ENCODE results near the gene ULK4.
A peak's percentile ranks its signal among the peaks of the same experiment; 100 is the strongest.
"Not testable (repeated sequence)": the region's sequence is repeated elsewhere in the genome, so short reads cannot be mapped to it uniquely, and the experiment has no call there.

Gene ULK4

GRCh38 chr3:41690766-41691563 lies 270.9 kb downstream of the ULK4 start:
- DNase-seq: no peak

DNA sequence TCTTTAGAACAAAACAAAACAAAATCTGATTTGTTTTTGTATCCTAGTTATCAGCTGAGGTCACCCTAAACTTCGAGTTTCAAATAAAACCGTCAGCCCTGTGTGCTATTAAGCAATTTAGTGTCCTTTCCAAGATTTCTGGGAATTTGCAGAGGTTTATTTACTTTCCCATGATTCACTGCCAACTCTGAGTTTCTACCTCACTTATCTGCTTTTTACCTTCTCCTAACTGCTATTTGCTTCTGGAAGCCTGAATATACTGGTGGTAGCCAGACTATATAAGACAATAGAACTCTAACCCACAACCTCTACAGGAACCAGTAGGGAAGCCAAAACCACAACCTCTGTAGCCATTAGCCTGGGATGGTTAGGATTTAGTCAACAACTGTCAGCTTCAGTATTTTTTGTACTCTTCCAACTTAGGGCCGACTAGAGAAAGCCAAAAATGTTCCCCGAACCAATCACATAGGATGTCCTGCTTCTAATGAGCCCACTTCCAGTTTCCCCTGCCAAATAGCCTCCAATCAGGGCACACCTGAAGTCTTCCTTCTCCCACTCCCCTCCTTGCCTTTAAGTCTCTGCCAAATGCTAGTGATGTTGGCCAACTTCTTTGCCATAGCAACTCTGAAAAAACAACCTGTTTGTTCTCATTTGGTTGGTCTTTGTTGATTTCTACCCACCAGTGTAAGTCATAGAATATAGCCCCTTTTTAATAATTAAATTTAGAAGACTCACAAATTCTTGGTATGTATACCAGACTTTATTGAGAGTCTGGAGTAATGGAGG lies 273.1 kb downstream of the ULK4 start:
- no peak for DNase-seq

- no peak for DNase-seq
Measured at GRCh38 chr3:41684797-41685735, 276.8 kb downstream of the ULK4 start.

- peak in 1 of 56 donors; percentile 4 for DNase-seq
Measured at GRCh38 chr3:41683666-41684350, 278.1 kb downstream of the ULK4 start.

DNA sequence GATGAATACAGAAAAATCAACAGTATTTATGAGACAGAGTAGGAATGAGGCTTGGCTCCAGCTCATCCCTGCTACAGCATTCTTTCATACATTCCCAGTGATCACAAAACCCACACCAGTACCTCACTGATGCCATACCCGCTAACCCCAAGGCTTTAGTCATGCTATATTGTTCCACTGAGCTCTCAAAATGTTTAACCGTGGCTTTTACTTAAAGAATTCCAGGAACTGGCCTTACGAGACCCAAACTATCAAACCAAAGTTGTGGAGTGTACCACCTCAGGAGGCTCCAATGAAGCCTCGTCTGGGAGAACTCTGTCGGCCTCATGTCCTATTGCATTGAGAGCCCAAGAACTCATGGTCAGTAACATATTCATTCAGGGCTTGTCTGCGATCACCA lies 278.9 kb downstream of the ULK4 start:
- no peak for DNase-seq

- no peak for DNase-seq
Measured at GRCh38 chr3:41682382-41682781, 279.5 kb downstream of the ULK4 start.

- DNase-seq: peak in 2 of 56 donors; percentile 2 to 3
Measured at GRCh38 chr3:41681479-41681878, 280.4 kb downstream of the ULK4 start.

DNA sequence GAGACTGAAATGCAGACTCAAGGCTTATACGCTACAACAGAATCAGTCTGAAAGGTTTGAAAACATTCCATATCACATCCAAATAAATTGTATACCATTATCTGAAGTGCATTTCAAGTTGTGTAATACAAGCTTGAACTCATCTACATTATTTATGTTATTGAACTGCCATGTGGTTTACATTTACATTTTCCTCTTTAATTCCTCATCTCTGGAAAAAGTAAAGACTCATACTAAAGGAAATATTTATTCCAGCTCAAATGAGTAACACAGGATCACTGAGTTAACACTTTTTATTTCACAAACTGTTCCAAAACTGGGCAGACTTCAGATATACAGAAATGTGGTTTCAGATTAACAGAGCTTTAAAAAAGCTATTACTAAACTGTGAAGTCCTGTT lies 282.5 kb downstream of the ULK4 start:
- no peak for DNase-seq

DNA sequence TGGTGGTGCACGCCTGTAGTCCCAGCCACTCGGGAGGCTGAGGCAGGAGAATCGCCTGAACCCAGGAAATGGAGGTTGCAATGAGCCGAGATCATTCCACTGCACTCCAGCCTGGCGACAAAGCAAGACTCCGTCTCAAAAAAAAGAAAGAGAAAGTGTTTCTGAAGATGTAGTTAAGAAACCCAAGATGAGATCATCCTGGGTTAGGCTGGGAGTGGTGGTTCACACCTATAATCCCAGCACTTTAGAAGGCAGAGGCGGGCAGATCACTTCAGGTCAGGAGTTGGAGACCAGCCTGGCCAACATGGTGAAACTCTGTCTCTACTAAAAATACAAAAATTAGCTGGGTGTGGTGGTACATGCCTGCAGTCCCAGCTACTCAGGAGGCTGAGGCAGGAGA lies 286.8 kb downstream of the ULK4 start:
- DNase-seq: not testable (repeated sequence)

GRCh38 chr3:41674449-41674848 lies 287.5 kb downstream of the ULK4 start:
- no peak for DNase-seq

DNA sequence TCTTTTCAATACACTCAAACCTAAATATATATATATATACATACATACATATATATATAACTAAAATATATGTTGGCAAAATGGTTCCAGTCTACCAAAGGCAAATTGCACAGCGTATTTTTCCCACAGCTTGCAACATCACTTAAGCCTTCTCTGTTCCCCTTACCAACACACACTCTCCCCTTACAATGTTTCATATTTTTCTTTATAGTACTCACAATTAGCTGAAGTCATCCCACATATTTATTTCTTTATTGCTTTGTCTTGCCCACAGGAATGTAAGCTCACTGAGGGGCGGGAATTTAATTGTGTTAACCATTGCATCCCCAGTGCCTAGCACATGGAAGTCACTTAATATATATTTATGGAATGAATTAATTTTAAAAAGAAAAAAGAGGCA lies 288.3 kb downstream of the ULK4 start:
- DNase-seq: no peak

GRCh38 chr3:41668379-41668778 lies 293.5 kb downstream of the ULK4 start:
- no peak for DNase-seq

DNA sequence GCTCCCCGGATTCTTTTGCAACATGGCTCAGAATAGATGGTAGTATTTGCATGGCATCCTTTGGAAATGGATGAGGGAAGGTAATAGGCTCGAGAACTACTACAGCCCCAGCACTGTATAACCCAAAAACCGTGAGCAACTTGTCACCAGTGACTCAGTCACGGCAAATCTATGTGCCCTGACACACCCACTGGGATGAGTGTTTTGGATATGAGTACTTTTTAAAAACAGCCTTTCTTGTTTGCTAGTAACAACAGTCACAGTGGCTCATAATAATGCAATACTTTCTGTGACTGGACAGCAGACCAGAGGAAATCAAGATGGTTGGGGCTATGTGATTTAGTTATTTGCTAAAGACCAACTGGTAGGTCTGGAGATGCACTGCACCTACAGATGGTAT lies 299.6 kb downstream of the ULK4 start:
- DNase-seq: no peak

GRCh38 chr3:41661796-41662195 lies 300.1 kb downstream of the ULK4 start:
- DNase-seq: no peak

GRCh38 chr3:41660510-41660909 lies 301.4 kb downstream of the ULK4 start:
- no peak for DNase-seq

DNA sequence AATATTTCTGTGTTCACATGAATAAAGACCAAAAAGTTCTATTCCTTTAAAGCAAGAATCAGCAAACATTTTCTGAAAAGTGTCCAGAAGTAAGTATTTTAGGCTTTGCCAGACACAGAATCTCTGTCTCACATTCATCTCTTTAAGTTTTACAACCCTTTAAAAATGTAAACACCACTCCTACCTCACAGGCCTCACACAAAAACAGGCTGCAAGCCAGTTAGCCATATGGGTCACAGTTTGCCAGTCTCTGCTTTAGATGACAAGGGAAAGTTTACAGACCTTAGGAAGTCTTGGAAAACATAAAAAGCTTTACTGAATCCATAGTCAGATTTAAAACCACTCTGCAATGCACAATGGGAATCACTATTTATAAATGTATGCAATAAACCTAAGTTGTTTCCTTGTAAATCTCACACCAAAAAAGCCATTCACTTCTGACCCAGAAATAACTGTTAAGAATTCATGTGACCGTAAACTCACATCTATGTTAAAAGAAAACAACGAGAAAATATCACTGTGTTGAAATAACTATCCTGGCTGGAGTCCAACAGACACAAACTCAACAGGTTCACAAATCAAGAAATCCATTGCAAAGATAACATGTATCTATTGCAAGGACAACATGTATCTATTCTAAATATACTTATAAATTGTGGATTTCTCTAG lies 308.2 kb downstream of the ULK4 start:
- no peak for DNase-seq

GRCh38 chr3:41652931-41653330 lies 309.0 kb downstream of the ULK4 start:
- DNase-seq: no peak

DNA sequence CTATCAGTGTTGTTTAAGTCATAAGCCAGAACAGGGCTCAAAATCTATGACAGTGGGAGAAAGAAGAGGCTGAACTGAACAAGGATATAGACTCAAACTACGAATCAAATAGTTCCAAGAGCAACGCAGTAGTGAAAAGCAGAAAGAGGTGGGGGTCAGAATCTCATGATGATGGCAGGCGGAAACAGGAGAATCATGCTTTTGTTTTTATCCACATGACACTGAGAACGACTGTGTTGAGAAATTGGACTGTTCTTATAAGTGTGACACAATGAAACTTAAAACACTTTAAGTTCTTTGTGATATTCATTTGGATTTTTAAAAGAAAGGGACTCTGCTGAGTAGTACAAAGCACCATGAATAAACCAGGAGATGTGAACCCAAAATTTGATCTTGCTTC lies 309.4 kb downstream of the ULK4 start:
- DNase-seq: no peak

GRCh38 chr3:41651718-41652117 lies 310.2 kb downstream of the ULK4 start:
- DNase-seq: no peak

DNA sequence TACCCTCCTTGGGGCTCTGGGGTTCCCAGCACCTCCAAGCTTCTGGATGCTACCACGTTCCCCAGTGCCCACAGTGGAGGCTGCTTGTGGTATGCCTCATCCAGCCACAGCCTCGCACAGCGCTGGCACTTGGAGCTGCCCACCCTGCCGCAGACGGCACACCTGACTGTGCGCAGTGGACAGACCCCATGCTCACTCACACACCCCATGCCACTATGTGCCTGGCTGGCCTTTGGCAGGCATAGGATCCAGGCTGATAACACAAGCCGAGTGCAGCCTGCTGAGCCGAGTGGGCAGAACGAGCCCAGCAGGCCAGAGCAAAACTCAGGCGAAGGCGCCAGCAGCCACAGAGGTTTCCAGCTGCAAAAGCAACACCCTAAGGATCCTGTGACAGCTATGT lies 311.5 kb downstream of the ULK4 start:
- DNase-seq: no peak

Data from amygdala (tissue), 56 donors.